Neural progenitor cell (in vitro differentiated cells): Measurements from ENCODE around the gene IRF6. TPM values are rescaled to one million over a fixed set of nuclear protein-coding genes. Genes with fewer than 3 reads are reported as not detected.

ENCODE experiments used
- DNase-seq: peaks from one replicate; pipeline ENCODE4 v3.0.0-alpha.2; 2016; ENCODE audit warnings: low spot score
- H2AFZ ChIP-seq: fragments of 200-600 bp; sonication (generic); replicated peaks from 2 replicates; pipeline ENCODE4 v1.6.1; 2016; ENCODE audit warnings: antibody characterized with exemption
- H3F3A ChIP-seq: fragments of 200-600 bp; sonication (generic); 2 replicates; pipeline ENCODE4 v1.6.1; 2016; ENCODE audit warnings: antibody characterized with exemption, low read depth
- H3K27ac ChIP-seq: fragments of 200-600 bp; sonication (generic); 2 replicates; pipeline ENCODE4 v1.5.1; 2016; ENCODE audit warnings: mild to moderate bottlenecking
- H3K27me3 ChIP-seq: fragments of 200-600 bp; sonication (generic); 2 replicates; pipeline ENCODE4 v1.6.1; 2016; ENCODE audit warnings: mild to moderate bottlenecking, moderate library complexity
- H3K36me3 ChIP-seq: fragments of 200-600 bp; sonication (generic); 2 replicates; pipeline ENCODE4 v1.5.1; 2016
- H3K4me1 ChIP-seq: fragments of 200-600 bp; sonication (generic); 2 replicates; pipeline ENCODE4 v1.6.1; 2016; ENCODE audit warnings: mixed run types
- H3K4me2 ChIP-seq: fragments of 200-600 bp; sonication (generic); 2 replicates; pipeline ENCODE4 v1.6.1; 2016
- H3K4me3 ChIP-seq: fragments of 200-600 bp; sonication (generic); 2 replicates; pipeline ENCODE4 v1.5.1; 2016
- H3K79me2 ChIP-seq: fragments of 200-600 bp; sonication (generic); 2 replicates; pipeline ENCODE4 v1.6.1; 2016; ENCODE audit warnings: low read depth
- H3K9ac ChIP-seq: fragments of 200-600 bp; sonication (generic); 2 replicates; pipeline ENCODE4 v1.6.1; 2016
- H3K9me3 ChIP-seq: fragments of 200-600 bp; sonication (generic); 2 replicates; pipeline ENCODE4 v1.5.1; 2016; ENCODE audit warnings: low read depth
- H4K20me1 ChIP-seq: fragments of 200-600 bp; sonication (generic); 2 replicates; pipeline ENCODE4 v1.6.1; 2016; ENCODE audit warnings: low read depth
- H3K27ac Mint-ChIP-seq: 3 replicates; pipeline ENCODE4 v1.8.0; 2021; ENCODE audit warnings: mixed read lengths
- H3K27me3 Mint-ChIP-seq: 2 replicates; pipeline ENCODE4 v1.8.0; 2022; ENCODE audit warnings: low read depth, mild to moderate bottlenecking, inconsistent platforms, moderate library complexity, mixed read lengths; ENCODE audit not compliant: insufficient read depth
- H3K36me3 Mint-ChIP-seq: 3 replicates; pipeline ENCODE4 v1.8.0; 2021; ENCODE audit warnings: mixed read lengths
- H3K4me1 Mint-ChIP-seq: 3 replicates; pipeline ENCODE4 v1.8.0; 2021; ENCODE audit warnings: mixed read lengths
- H3K4me3 Mint-ChIP-seq: 3 replicates; pipeline ENCODE4 v1.8.0; 2021; ENCODE audit warnings: mild to moderate bottlenecking, moderate library complexity, mixed read lengths
- H3K9me3 Mint-ChIP-seq: 3 replicates; pipeline ENCODE4 v1.8.0; 2020; ENCODE audit warnings: mixed read lengths
- EZH2 ChIP-seq: fragments of 200-600 bp; sonication (generic); IDR thresholded peaks from 2 replicates; pipeline ENCODE4 v1.6.1; 2017; ENCODE audit warnings: antibody characterized with exemption, mild to moderate bottlenecking, moderate library complexity
- EZH2phosphoT487 ChIP-seq: fragments of 200-600 bp; sonication (generic); IDR thresholded peaks from 2 replicates; pipeline ENCODE4 v1.6.1; 2017; ENCODE audit warnings: antibody characterized with exemption
- total RNA-seq: library from RNA; depleted of rRNA; stranded (reverse); fragments of >200 nt; gene quantifications from 2 replicates; pipeline ENCODE4 v1.2.3, GENCODE V29; 2015; ENCODE audit warnings: low replicate concordance
- TF ChIP-seq, protein P1 (sequence below): fragments of 200-600 bp; sonication (generic); IDR thresholded peaks from 2 replicates; pipeline ENCODE4 v1.5.1; 2017; ENCODE audit warnings: antibody characterized with exemption, mild to moderate bottlenecking

Gene IRF6
- total RNA-seq, 1 donor from 2014 or later, result 3.3 TPM

DNA sequence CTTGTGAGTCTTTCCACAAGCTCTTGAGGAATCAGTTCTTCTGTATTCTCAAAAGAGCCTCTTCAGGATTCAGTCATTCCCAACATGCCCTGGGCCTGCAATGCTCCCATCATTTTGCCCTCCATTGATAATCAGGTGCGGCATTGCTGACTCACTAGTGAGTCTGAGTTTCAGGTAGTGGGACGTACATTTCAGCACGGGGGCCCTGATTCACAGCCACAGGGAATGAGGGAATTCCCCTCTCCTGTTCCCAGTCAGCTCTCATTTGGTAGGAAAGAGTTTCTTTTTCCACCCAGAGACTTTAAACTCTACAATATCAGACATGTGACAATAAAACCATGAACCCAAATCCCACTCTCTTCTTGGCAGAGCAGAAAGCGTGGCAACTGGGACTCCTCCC is 3.7 kb upstream of the IRF6 start:
- peaks cover 13% of the 10 kb centered on the region for H3K9me3 Mint-ChIP-seq
- no peak for TF ChIP-seq EZH2phosphoT487
- TF ChIP-seq, protein P1, sequence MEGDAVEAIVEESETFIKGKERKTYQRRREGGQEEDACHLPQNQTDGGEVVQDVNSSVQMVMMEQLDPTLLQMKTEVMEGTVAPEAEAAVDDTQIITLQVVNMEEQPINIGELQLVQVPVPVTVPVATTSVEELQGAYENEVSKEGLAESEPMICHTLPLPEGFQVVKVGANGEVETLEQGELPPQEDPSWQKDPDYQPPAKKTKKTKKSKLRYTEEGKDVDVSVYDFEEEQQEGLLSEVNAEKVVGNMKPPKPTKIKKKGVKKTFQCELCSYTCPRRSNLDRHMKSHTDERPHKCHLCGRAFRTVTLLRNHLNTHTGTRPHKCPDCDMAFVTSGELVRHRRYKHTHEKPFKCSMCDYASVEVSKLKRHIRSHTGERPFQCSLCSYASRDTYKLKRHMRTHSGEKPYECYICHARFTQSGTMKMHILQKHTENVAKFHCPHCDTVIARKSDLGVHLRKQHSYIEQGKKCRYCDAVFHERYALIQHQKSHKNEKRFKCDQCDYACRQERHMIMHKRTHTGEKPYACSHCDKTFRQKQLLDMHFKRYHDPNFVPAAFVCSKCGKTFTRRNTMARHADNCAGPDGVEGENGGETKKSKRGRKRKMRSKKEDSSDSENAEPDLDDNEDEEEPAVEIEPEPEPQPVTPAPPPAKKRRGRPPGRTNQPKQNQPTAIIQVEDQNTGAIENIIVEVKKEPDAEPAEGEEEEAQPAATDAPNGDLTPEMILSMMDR, result no peak
- TF ChIP-seq EZH2, result no peak

GRCh38 chr1:209808059-209808581 is 2.2 kb upstream of the IRF6 start:
- Histone ChIP-seq H3K27me3 (peaks cover 29% of the 10 kb centered on the region), H3K4me2 (no peak overlapping the region), H4K20me1 (no peaks in the 10 kb centered on the region), H3K36me3 (no peaks in the 10 kb centered on the region), H3K27ac (no peak overlapping the region), H3K9ac (no peak overlapping the region), H3K4me1 (peaks cover 10% of the 10 kb centered on the region), H3K9me3 (no peaks in the 10 kb centered on the region), H3K4me3 (no peak overlapping the region), H2AFZ (no peak overlapping the region), H3F3A (peaks cover 4% of the 10 kb centered on the region), H3K79me2 (no peaks in the 10 kb centered on the region)
- no peak for DNase-seq
- Mint-ChIP-seq H3K9me3 (peaks cover 13% of the 10 kb centered on the region), H3K4me1 (peaks cover 9% of the 10 kb centered on the region), H3K36me3 (no peaks in the 10 kb centered on the region), H3K27me3 (peaks cover 19% of the 10 kb centered on the region), H3K4me3 (no peak overlapping the region), H3K27ac (no peak overlapping the region)
- TF ChIP-seq EZH2phosphoT487, result no peak
- TF ChIP-seq EZH2, result no peak
- TF ChIP-seq, protein P1, result no peak

More for the DNA sequence above, 3.7 kb upstream of the IRF6 start:
- no peak overlapping the region for H3K27ac Mint-ChIP-seq
- no peak overlapping the region for H3K27ac ChIP-seq
- H3K4me2 ChIP-seq, result no peak overlapping the region
- H3K27me3 Mint-ChIP-seq, result peaks cover 18% of the 10 kb centered on the region
- peaks cover 4% of the 10 kb centered on the region for H3F3A ChIP-seq
- H3K9ac ChIP-seq, result no peak overlapping the region
- no peaks in the 10 kb centered on the region for H3K36me3 Mint-ChIP-seq
- peaks cover 14% of the 10 kb centered on the region for H3K27me3 ChIP-seq
- peaks cover 10% of the 10 kb centered on the region for H3K4me1 ChIP-seq
- no peak overlapping the region for H3K4me3 Mint-ChIP-seq
- H3K4me1 Mint-ChIP-seq, result peaks cover 9% of the 10 kb centered on the region
- no peaks in the 10 kb centered on the region for H3K9me3 ChIP-seq
- H3K4me3 ChIP-seq, result no peak overlapping the region
- H3K79me2 ChIP-seq, result no peaks in the 10 kb centered on the region
- H2AFZ ChIP-seq, result no peak overlapping the region
- H3K36me3 ChIP-seq, result no peaks in the 10 kb centered on the region
- H4K20me1 ChIP-seq, result no peaks in the 10 kb centered on the region
- no peak for DNase-seq

DNA sequence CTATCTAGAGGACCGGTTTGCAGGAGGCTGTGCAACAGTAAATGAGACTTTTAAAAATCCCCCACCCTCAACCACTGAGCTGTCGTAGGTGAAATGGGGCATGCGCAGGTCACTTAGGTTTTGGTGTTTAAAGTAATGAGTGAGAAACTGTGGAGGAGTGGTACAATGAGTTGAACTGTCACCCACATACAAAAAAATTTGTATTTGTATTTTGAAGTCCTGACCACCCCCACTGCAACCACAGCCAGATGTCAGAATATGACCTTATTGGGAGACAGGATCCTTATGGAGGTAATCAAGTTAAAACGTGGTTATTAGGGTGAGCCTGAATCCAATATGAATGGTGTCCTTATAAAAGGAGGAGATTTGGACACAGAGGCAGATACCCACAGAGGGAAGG is 1.6 kb upstream of the IRF6 start:
- Mint-ChIP-seq H3K36me3 (no peaks in the 10 kb centered on the region), H3K4me3 (no peak overlapping the region), H3K27ac (no peak overlapping the region), H3K27me3 (peaks cover 18% of the 10 kb centered on the region), H3K9me3 (peaks cover 13% of the 10 kb centered on the region), H3K4me1 (peaks cover 9% of the 10 kb centered on the region)
- Histone ChIP-seq H3K36me3 (no peaks in the 10 kb centered on the region), H3K9me3 (no peaks in the 10 kb centered on the region), H3K79me2 (no peaks in the 10 kb centered on the region), H3K4me2 (no peak overlapping the region), H3K4me1 (peaks cover 10% of the 10 kb centered on the region), H3K9ac (no peak overlapping the region), H3F3A (peaks cover 4% of the 10 kb centered on the region), H2AFZ (no peak overlapping the region), H3K4me3 (no peak overlapping the region), H3K27ac (no peak overlapping the region), H3K27me3 (peaks cover 35% of the 10 kb centered on the region), H4K20me1 (no peaks in the 10 kb centered on the region)
- DNase-seq, result no peak
- no peak for TF ChIP-seq EZH2
- TF ChIP-seq, protein P1, result no peak
- TF ChIP-seq EZH2phosphoT487, result no peak
